Effector CD8-positive, alpha-beta T cell (primary cell): ENCODE results near the gene SLC2A4RG.

Experiments used
- DNase-seq: peaks from one replicate; lab custom pipeline; 2025; lab: John Stamatoyannopoulos, UW

Gene SLC2A4RG

GRCh38 chr20:63699466-63700198, 39.9 kb upstream of the SLC2A4RG start:
- DNase-seq = no peak

GRCh38 chr20:63700199-63701050, 39.2 kb upstream of the SLC2A4RG start:
- no peak for DNase-seq

- DNase-seq = no peak
These were observed 38.6 kb upstream of the SLC2A4RG start for GRCh38 chr20:63701051-63701328.

- DNase-seq = no peak
These were observed 38.1 kb upstream of the SLC2A4RG start for GRCh38 chr20:63701329-63702035.

GRCh38 chr20:63702036-63702665, 37.4 kb upstream of the SLC2A4RG start:
- no peak for DNase-seq

- no peak for DNase-seq
These were observed 36.7 kb upstream of the SLC2A4RG start for GRCh38 chr20:63702751-63703470.

GRCh38 chr20:63703471-63703975, 36.1 kb upstream of the SLC2A4RG start:
- DNase-seq = no peak

- no peak for DNase-seq
These were observed 35.4 kb upstream of the SLC2A4RG start for GRCh38 chr20:63703976-63704748.

- DNase-seq = no peak
These were observed 34.8 kb upstream of the SLC2A4RG start for GRCh38 chr20:63704749-63705117.

- no peak for DNase-seq
These were observed 34.1 kb upstream of the SLC2A4RG start for GRCh38 chr20:63705232-63706026.

- DNase-seq = no peak
These were observed 33.4 kb upstream of the SLC2A4RG start for GRCh38 chr20:63706027-63706695.

- DNase-seq = peak; percentile 49
These were observed 32.6 kb upstream of the SLC2A4RG start for GRCh38 chr20:63706852-63707557.

GRCh38 chr20:63707558-63708300, 31.8 kb upstream of the SLC2A4RG start, which contains the start of the genes ARFRP1 and ZGPAT:
Gene ARFRP1, minus strand, starts transcription at chr20:63707976. Its CDS starts 885 bp downstream, at chr20:63707091.
Gene ZGPAT, plus strand, starts transcription at chr20:63708039. Its CDS starts 542 bp downstream, at chr20:63708581.
- DNase-seq = peak; percentile 64

- DNase-seq = no peak
These were observed 31.1 kb upstream of the SLC2A4RG start for GRCh38 chr20:63708301-63709148.

- no peak for DNase-seq
These were observed 30.4 kb upstream of the SLC2A4RG start for GRCh38 chr20:63709149-63709527.

- no peak for DNase-seq
These were observed 28.4 kb upstream of the SLC2A4RG start for GRCh38 chr20:63711085-63711645.
